IMR-90 (cell line): ENCODE measurements around the gene AASS. TPM values are rescaled to one million over a fixed set of nuclear protein-coding genes. Genes with fewer than 3 reads are reported as not detected.
A peak's percentile ranks its signal among the peaks of the same experiment; 100 is the strongest.

Experiments used
- ATAC-seq: fragments of 200-7000 bp; cut with Tn5 transposase; 2 replicates; pipeline ENCODE4 v1.9.1; 2020; ENCODE audit warnings: low read depth, mild to moderate bottlenecking, moderate library complexity
- BruUV-seq: library from RNA; stranded (reverse); fragments of 400-500 nt; replicated peaks from 2 replicates; lab custom pipeline; 2021; lab: Mats Ljungman, UMichigan
- CTCF ChIA-PET: fragments of 300-600 bp; formaldehyde crosslinking; extraction: SDS; loops from one replicate; lab custom pipeline; 2021; ENCODE audit warnings: antibody characterized with exemption; lab: Yijun Ruan, JAX
- POLR2A ChIA-PET: fragments of 300-600 bp; sonication (Branson Sonifier 250); formaldehyde crosslinking; loops from one replicate; lab custom pipeline; 2022; ENCODE audit warnings: antibody characterized with exemption; ENCODE audit not compliant: unreplicated experiment; lab: Charles Lee
- DNase-seq: peaks from one replicate; pipeline ENCODE4 v3.0.0; 2013
- H2AFZ ChIP-seq: replicated peaks from 2 replicates; pipeline ENCODE3; 2013; ENCODE audit warnings: low read length, mild to moderate bottlenecking; ENCODE audit not compliant: poor library complexity
- H2AK5ac ChIP-seq: 2 replicates; pipeline ENCODE4 v1.6.1; 2013; ENCODE audit warnings: low read depth, low read length, inconsistent platforms
- H2AK9ac ChIP-seq: replicated peaks from 2 replicates; pipeline ENCODE3; 2013; ENCODE audit warnings: mild to moderate bottlenecking, low read depth, low read length, moderate library complexity; ENCODE audit not compliant: poor library complexity
- H2BK120ac ChIP-seq: 2 replicates; pipeline ENCODE4 v1.6.1; 2013; ENCODE audit warnings: low read depth, low read length, inconsistent platforms
- H2BK15ac ChIP-seq: 3 replicates; pipeline ENCODE4 v1.6.1; 2013; ENCODE audit warnings: low read depth, low read length, inconsistent platforms
- H2BK20ac ChIP-seq: 2 replicates; pipeline ENCODE4 v1.6.1; 2013; ENCODE audit warnings: low read depth, mild to moderate bottlenecking, inconsistent platforms, low read length, moderate library complexity
- H2BK5ac ChIP-seq: 2 replicates; pipeline ENCODE4 v1.6.1; 2013; ENCODE audit warnings: mild to moderate bottlenecking, low read depth, low read length, inconsistent platforms; ENCODE audit not compliant: poor library complexity, severe bottlenecking
- H3K14ac ChIP-seq: replicated peaks from 2 replicates; pipeline ENCODE4 v1.6.1; 2013; ENCODE audit warnings: low read depth, low read length, inconsistent platforms
- H3K18ac ChIP-seq: 2 replicates; pipeline ENCODE4 v1.6.1; 2013; ENCODE audit warnings: low read depth, low read length, control low read depth
- H3K23ac ChIP-seq: 2 replicates; pipeline ENCODE4 v1.6.1; 2013; ENCODE audit warnings: low read depth, low read length, inconsistent platforms
- H3K27ac ChIP-seq: 2 replicates; pipeline ENCODE4 v1.5.1; 2013; ENCODE audit warnings: mild to moderate bottlenecking, control low read depth, low read length; ENCODE audit not compliant: insufficient read depth
- H3K27me3 ChIP-seq: 2 replicates; pipeline ENCODE4 v1.6.1; 2013; ENCODE audit warnings: low read length; ENCODE audit not compliant: control insufficient read depth, insufficient read depth
- H3K36me3 ChIP-seq: 2 replicates; pipeline ENCODE4 v1.6.1; 2013; ENCODE audit warnings: low read length, mixed read lengths; ENCODE audit not compliant: control insufficient read depth, insufficient read depth
- H3K4ac ChIP-seq: 2 replicates; pipeline ENCODE4 v1.6.1; 2013; ENCODE audit warnings: low read depth, low read length, inconsistent platforms
- H3K4me1 ChIP-seq: 2 replicates; pipeline ENCODE4 v1.6.1; 2013; ENCODE audit warnings: low read length, mixed read lengths; ENCODE audit not compliant: control insufficient read depth, insufficient read depth
- H3K4me2 ChIP-seq: 2 replicates; pipeline ENCODE4 v1.6.1; 2013; ENCODE audit warnings: low read depth, mild to moderate bottlenecking, control low read depth, low read length, moderate library complexity
- H3K4me3 ChIP-seq: 2 replicates; pipeline ENCODE4 v1.5.1; 2013; ENCODE audit warnings: low read depth, mild to moderate bottlenecking, control low read depth, low read length, moderate library complexity; ENCODE audit not compliant: insufficient read depth
- H3K56ac ChIP-seq: 2 replicates; pipeline ENCODE4 v1.6.1; 2013; ENCODE audit warnings: low read length, inconsistent platforms; ENCODE audit not compliant: insufficient read depth; ENCODE audit errors: extremely low read depth
- H3K79me1 ChIP-seq, 2 experiments: 2 replicates each; pipeline ENCODE4 v1.6.1; 2013; ENCODE audit warnings: low read length in 2 of 2, inconsistent platforms in 1 of 2, low read depth in 1 of 2
- H3K9ac ChIP-seq: 2 replicates; pipeline ENCODE4 v1.6.1; 2013; ENCODE audit warnings: low read depth, low read length, control low read depth
- H3K9me1 ChIP-seq: 2 replicates; pipeline ENCODE4 v1.6.1; 2013; ENCODE audit warnings: low read length, inconsistent platforms; ENCODE audit not compliant: insufficient read depth
- H3K9me3 ChIP-seq: 2 replicates; pipeline ENCODE4 v1.6.1; 2013; ENCODE audit warnings: low read length; ENCODE audit not compliant: control insufficient read depth, insufficient read depth
- H4K20me1 ChIP-seq: 2 replicates; pipeline ENCODE4 v1.6.1; 2013; ENCODE audit warnings: low read length, inconsistent platforms; ENCODE audit not compliant: insufficient read depth
- H4K5ac ChIP-seq: 2 replicates; pipeline ENCODE4 v1.6.1; 2013; ENCODE audit warnings: mild to moderate bottlenecking, low read depth, low read length, control low read depth
- H4K8ac ChIP-seq, 2 experiments: 2 replicates each; pipeline ENCODE4 v1.6.1; 2013; ENCODE audit warnings: low read depth in 2 of 2, low read length in 2 of 2, control low read depth in 1 of 2, inconsistent platforms in 1 of 2
- H4K91ac ChIP-seq: 2 replicates; pipeline ENCODE4 v1.6.1; 2013; ENCODE audit warnings: low read depth, low read length, inconsistent platforms; ENCODE audit not compliant: insufficient read depth
- BHLHE40 ChIP-seq: fragments of 150-350 bp; IDR thresholded peaks from 2 replicates; pipeline ENCODE4 v1.6.1; 2016; ENCODE audit warnings: mild to moderate bottlenecking, low read depth, low read length
- ELK1 ChIP-seq: fragments of 150-350 bp; IDR thresholded peaks from 2 replicates; pipeline ENCODE4 v1.6.1; 2016; ENCODE audit warnings: low read depth, mild to moderate bottlenecking, low read length, moderate library complexity, borderline replicate concordance
- FOS ChIP-seq: fragments of 150-350 bp; IDR thresholded peaks from 2 replicates; pipeline ENCODE4 v1.6.1; 2016; ENCODE audit warnings: low read depth, low read length
- MAFK ChIP-seq: IDR thresholded peaks from 2 replicates; pipeline ENCODE4 v1.6.1; 2012; ENCODE audit warnings: low read depth, low read length, improper control_type of control experiment
- MAZ ChIP-seq: IDR thresholded peaks from 2 replicates; pipeline ENCODE4 v1.6.1; 2012; ENCODE audit warnings: low read depth, mild to moderate bottlenecking, low read length, improper control_type of control experiment, moderate library complexity, borderline replicate concordance
- MXI1 ChIP-seq: IDR thresholded peaks from 2 replicates; pipeline ENCODE4 v1.6.1; 2012; ENCODE audit warnings: low read depth, mild to moderate bottlenecking, low read length, moderate library complexity, borderline replicate concordance
- NFE2L2 ChIP-seq: fragments of 150-350 bp; IDR thresholded peaks from 2 replicates; pipeline ENCODE4 v1.6.1; 2016; ENCODE audit warnings: low read depth, mild to moderate bottlenecking, low read length
- POLR2A ChIP-seq: IDR thresholded peaks from 2 replicates; pipeline ENCODE4 v1.6.1; 2012; ENCODE audit warnings: mild to moderate bottlenecking, low read depth, low read length
- RCOR1 ChIP-seq: IDR thresholded peaks from 2 replicates; pipeline ENCODE4 v1.6.1; 2012; ENCODE audit warnings: mild to moderate bottlenecking, low read length, improper control_type of control experiment; ENCODE audit not compliant: insufficient replicate concordance
- RFX5 ChIP-seq: IDR thresholded peaks from 2 replicates; pipeline ENCODE4 v1.8.0; 2012; ENCODE audit warnings: low read depth, mild to moderate bottlenecking, low read length, moderate library complexity
- USF2 ChIP-seq: fragments of 150-350 bp; IDR thresholded peaks from 2 replicates; pipeline ENCODE4 v1.6.1; 2017; ENCODE audit warnings: mild to moderate bottlenecking, antibody characterized with exemption, low read length, low read depth
- WGBS, 2 experiments: methylation state at CpG; one replicate each; pipeline versions ENCODE4 v1.1.5 to v1.1.7; 2013; ENCODE audit warnings: missing lambda C conversion rate in 2 of 2; ENCODE audit not compliant: insufficient read length in 1 of 2; ENCODE audit errors: extremely low coverage in 2 of 2; 5-methylcytosine and 5-hydroxymethylcytosine counted together
- dilution Hi-C: fragments of 300-500 bp; cut with HindIII; formaldehyde crosslinking; loops from one replicate; pipeline ENCODE4 v1.14.3; 2018; ENCODE audit warnings: low sequenced_read_pairs; ENCODE audit not compliant: unreplicated experiment
- in situ Hi-C: fragments of 300-500 bp; cut with MboI; formaldehyde crosslinking; loops from 3 replicates; pipeline ENCODE4 v1.14.3; 2019; ENCODE audit warnings: low sequenced_read_pairs, inconsistent platforms, mixed read lengths
- intact Hi-C: fragments of 100-400 bp; cut with micrococcal nuclease; formaldehyde crosslinking; loops from 2 replicates; pipeline ENCODE4 v1.10.0; 2022
- polyA plus RNA-seq, 3 experiments: library from polyadenylated mRNA; depleted of rRNA; stranded (reverse); fragments of >200 nt; gene quantifications; 2 replicates each; pipeline ENCODE4 v1.2.3, GENCODE V29; 2012; ENCODE audit warnings: low replicate concordance in 1 of 3
- total RNA-seq: library from RNA; depleted of rRNA; stranded (reverse); fragments of >200 nt; gene quantifications from 2 replicates; pipeline ENCODE4 v1.2.3, GENCODE V29; 2012

Gene AASS
- total and polyA plus RNA-seq, 2 of the 4 experiments (the other 2 are of a cell fraction) = 6.1 to 12.9 TPM

DNA sequence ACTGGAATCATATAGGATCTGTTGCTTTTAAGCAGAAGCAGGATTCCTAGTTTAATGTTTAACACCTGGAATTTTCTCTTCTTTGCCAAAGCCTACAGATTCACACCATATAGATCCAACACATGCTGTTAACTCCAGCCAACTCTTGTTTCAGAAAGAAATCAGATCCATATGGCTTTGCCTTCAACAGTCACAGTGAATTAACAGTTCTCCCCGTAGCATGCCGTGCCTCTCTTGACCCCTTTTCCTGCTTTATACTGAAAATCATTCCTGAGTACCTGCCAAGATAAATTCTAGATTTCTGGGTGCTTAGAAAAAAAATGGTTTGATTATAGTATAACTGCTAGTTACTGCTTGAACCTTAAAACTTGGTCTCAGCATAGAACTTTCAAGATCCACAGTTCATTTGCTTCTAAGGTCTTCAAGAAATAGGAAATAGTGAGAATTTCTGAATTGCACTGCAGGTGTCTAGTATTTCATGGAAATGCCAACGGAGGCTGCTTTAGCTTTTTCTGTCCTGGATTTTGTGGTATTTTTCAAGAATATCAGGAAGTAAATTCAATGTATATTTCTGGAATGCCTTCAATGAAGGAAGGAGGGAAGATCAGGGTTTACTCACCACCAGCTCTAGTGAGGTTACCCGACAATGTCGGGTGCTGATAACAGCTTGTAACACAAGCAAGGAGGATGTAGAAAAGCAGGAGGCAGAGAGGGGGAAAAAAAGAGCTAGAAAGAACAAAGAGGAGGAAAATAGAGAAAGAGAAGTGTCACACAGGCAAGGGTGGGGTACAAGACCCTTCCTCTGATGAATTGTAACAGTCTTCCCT is 6.6 kb downstream of the AASS start:
- POLR2A ChIA-PET = no interaction called here
- H4K91ac ChIP-seq = no peak overlapping the region
- no peak overlapping the region for H4K5ac ChIP-seq
- H4K20me1 ChIP-seq = no peaks in the 10 kb centered on the region; the same call in 1 of the 2 replicates
- peaks cover 6% of the 10 kb centered on the region for H3K4me1 ChIP-seq
- no peak overlapping the region for H2AK9ac ChIP-seq
- H3K9me3 ChIP-seq = no peaks in the 10 kb centered on the region
- peak overlapping the region; percentile 93 for H3K4me3 ChIP-seq
- peak overlapping the region; percentile 40; the same call in 1 of the 2 replicates for H3K27ac ChIP-seq
- H3K9me1 ChIP-seq = no peaks in the 10 kb centered on the region
- H3K56ac ChIP-seq = no peak overlapping the region; the same call in 1 of the 2 replicates
- no peaks in the 10 kb centered on the region for H3K27me3 ChIP-seq
- dilution Hi-C loops (no loop called here), in situ Hi-C loops (no loop called here), intact Hi-C loops (no loop called here)
- H4K8ac ChIP-seq = peak overlapping the region in 1 of 2 experiments; percentile 34; a peak in 2 of 4 replicates
- 42% methylated on average over 2 of the region's 5 CpGs; no CpG with 5 or more reads in 1 of the 2 experiments for WGBS, 2 experiments
- CTCF ChIA-PET = interaction anchor here (0.6 kb wide), 1 partner anchor 1397 kb away, joined by 3 read pairs; the partner anchor contains the start of gene IQUB
- H3K9ac ChIP-seq = peak overlapping the region; percentile 67
- no peak overlapping the region for H2BK15ac ChIP-seq
- H2AK5ac ChIP-seq = peak overlapping the region; percentile 33; the same call in 1 of the 2 replicates
- H2BK5ac ChIP-seq = peak overlapping the region; percentile 8
- H3K36me3 ChIP-seq = no peaks in the 10 kb centered on the region
- no peak overlapping the region for H2AFZ ChIP-seq
- no peak overlapping the region for H2BK120ac ChIP-seq
- ATAC-seq = peak; percentile 76
- peak; percentile 43 for DNase-seq
- TF ChIP-seq MAFK (no peak), USF2 (no peak), FOS (no peak), MXI1 (no peak), NFE2L2 (no peak), ELK1 (no peak), POLR2A (no peak), BHLHE40 (no peak), MAZ (no peak), RCOR1 (no peak), RFX5 (no peak)
- H2BK20ac ChIP-seq = no peak overlapping the region; the same call in 1 of the 2 replicates
- H3K14ac ChIP-seq = peak overlapping the region; percentile 22; the same call in 1 of the 2 replicates
- no TSS peak for BruUV-seq
- no peak overlapping the region; the same call in 1 of the 2 replicates for H3K18ac ChIP-seq
- H3K23ac ChIP-seq = peak overlapping the region; percentile 71; the same call in 1 of the 2 replicates
- no peak overlapping the region for H3K4ac ChIP-seq
- H3K4me2 ChIP-seq = peak overlapping the region; percentile 100
- peaks cover 3 to 38% of the 10 kb centered on the region in 2 experiments for H3K79me1 ChIP-seq
